SK-N-SH treated with all-trans-retinoic acid at 6 μM for 48 hours (cell line): ENCODE data around the gene CBFA2T3.

ENCODE experiments used
- ATAC-seq: fragments of 200-7000 bp; cut with Tn5 transposase; 3 replicates; pipeline ENCODE4 v1.9.1; 2020; ENCODE audit warnings: mild to moderate bottlenecking, moderate library complexity
- ARNTL ChIP-seq: fragments of 450-650 bp; formaldehyde crosslinking; IDR thresholded peaks from 2 replicates; pipeline ENCODE4 v1.5.0; 2020; ENCODE audit warnings: low read depth, mild to moderate bottlenecking, moderate library complexity, borderline replicate concordance
- CSRNP3 ChIP-seq: fragments of 250-450 bp; sonication (Bioruptor Pico); IDR thresholded peaks from 2 replicates; pipeline ENCODE4 v1.5.1; 2021; ENCODE audit warnings: mild to moderate bottlenecking, moderate library complexity
- ESRRG ChIP-seq: fragments of 250-450 bp; sonication (Bioruptor Pico); IDR thresholded peaks from 2 replicates; pipeline ENCODE4 v1.6.1; 2021; ENCODE audit warnings: mild to moderate bottlenecking
- GLIS3 ChIP-seq: fragments of 250-450 bp; sonication (Bioruptor Pico); IDR thresholded peaks from 2 replicates; pipeline ENCODE4 v1.5.0; 2020; ENCODE audit warnings: mild to moderate bottlenecking, moderate library complexity
- ISL1 ChIP-seq: fragments of 250-450 bp; sonication (Bioruptor Pico); IDR thresholded peaks from 2 replicates; pipeline ENCODE4 v2.1.2; 2022; ENCODE audit warnings: mild to moderate bottlenecking, moderate library complexity
- PATZ1 ChIP-seq: fragments of 250-450 bp; sonication (Bioruptor Pico); IDR thresholded peaks from 2 replicates; pipeline ENCODE4 v1.8.0; 2020; ENCODE audit warnings: mild to moderate bottlenecking, moderate library complexity, borderline replicate concordance
- RARB ChIP-seq: fragments of 250-450 bp; sonication (Bioruptor Pico); IDR thresholded peaks from 2 replicates; pipeline ENCODE4 v1.8.0; 2021; ENCODE audit warnings: mild to moderate bottlenecking, moderate library complexity
- SNAI2 ChIP-seq: fragments of 250-450 bp; sonication (Bioruptor Pico); IDR thresholded peaks from 2 replicates; pipeline ENCODE4 v1.5.0; 2020; ENCODE audit warnings: mild to moderate bottlenecking, moderate library complexity
- TCF4 ChIP-seq: fragments of 250-450 bp; sonication (Bioruptor Pico); IDR thresholded peaks from 2 replicates; pipeline ENCODE4 v1.8.0; 2021; ENCODE audit warnings: mild to moderate bottlenecking, moderate library complexity, borderline replicate concordance
- TOX ChIP-seq: fragments of 250-450 bp; sonication (Bioruptor Pico); IDR thresholded peaks from 2 replicates; pipeline ENCODE4 v1.8.0; 2021; ENCODE audit warnings: mild to moderate bottlenecking, moderate library complexity, borderline replicate concordance
- TSHZ2 ChIP-seq: fragments of 250-450 bp; sonication (Bioruptor Pico); IDR thresholded peaks from 2 replicates; pipeline ENCODE4 v1.5.0; 2020; ENCODE audit warnings: mild to moderate bottlenecking, moderate library complexity
- ZC3H10 ChIP-seq: fragments of 250-450 bp; sonication (Bioruptor Pico); IDR thresholded peaks from 2 replicates; pipeline ENCODE4 v1.5.1; 2021; ENCODE audit warnings: mild to moderate bottlenecking, moderate library complexity
- ZFP3 ChIP-seq: fragments of 250-450 bp; sonication (Bioruptor Pico); IDR thresholded peaks from 2 replicates; pipeline ENCODE4 v1.5.0; 2020; ENCODE audit warnings: mild to moderate bottlenecking, moderate library complexity
- ZFP30 ChIP-seq: fragments of 450-650 bp; formaldehyde crosslinking; IDR thresholded peaks from 2 replicates; pipeline ENCODE4 v1.5.0; 2022; ENCODE audit warnings: mild to moderate bottlenecking, moderate library complexity
- ZNF565 ChIP-seq: fragments of 450-650 bp; formaldehyde crosslinking; conservative IDR thresholded peaks from 2 replicates; pipeline ENCODE4 v1.5.0; 2020; ENCODE audit warnings: low read depth, mild to moderate bottlenecking, moderate library complexity
- ZNF70 ChIP-seq: fragments of 450-650 bp; formaldehyde crosslinking; IDR thresholded peaks from 2 replicates; pipeline ENCODE4 v1.5.0; 2020; ENCODE audit warnings: mild to moderate bottlenecking, moderate library complexity
- TF ChIP-seq, protein P1 (sequence below): fragments of 250-450 bp; sonication (Bioruptor Pico); IDR thresholded peaks from 2 replicates; pipeline ENCODE4 v1.5.1; 2020; ENCODE audit warnings: low read depth, mild to moderate bottlenecking, moderate library complexity

Gene CBFA2T3

GRCh38 chr16:88884569-88885271, 92.3 kb downstream of the CBFA2T3 start:
- TF ChIP-seq ZC3H10 (CRISPR knock-in tag): no peak
- TF ChIP-seq CSRNP3: no peak
- no peak for TF ChIP-seq TSHZ2 (CRISPR knock-in tag)
- TF ChIP-seq GLIS3 (CRISPR knock-in tag): no peak
- TF ChIP-seq PATZ1 (CRISPR knock-in tag): no peak
- TF ChIP-seq, protein P1, sequence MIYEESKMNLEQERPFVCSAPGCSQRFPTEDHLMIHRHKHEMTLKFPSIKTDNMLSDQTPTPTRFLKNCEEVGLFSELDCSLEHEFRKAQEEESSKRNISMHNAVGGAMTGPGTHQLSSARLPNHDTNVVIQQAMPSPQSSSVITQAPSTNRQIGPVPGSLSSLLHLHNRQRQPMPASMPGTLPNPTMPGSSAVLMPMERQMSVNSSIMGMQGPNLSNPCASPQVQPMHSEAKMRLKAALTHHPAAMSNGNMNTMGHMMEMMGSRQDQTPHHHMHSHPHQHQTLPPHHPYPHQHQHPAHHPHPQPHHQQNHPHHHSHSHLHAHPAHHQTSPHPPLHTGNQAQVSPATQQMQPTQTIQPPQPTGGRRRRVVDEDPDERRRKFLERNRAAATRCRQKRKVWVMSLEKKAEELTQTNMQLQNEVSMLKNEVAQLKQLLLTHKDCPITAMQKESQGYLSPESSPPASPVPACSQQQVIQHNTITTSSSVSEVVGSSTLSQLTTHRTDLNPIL: no peak
- ATAC-seq: no peak

- no peak for ATAC-seq
- TF ChIP-seq CSRNP3 (no peak), ZFP3 (CRISPR knock-in tag) (no peak), SNAI2 (CRISPR knock-in tag) (no peak), RARB (no peak), ARNTL (no peak), TOX (CRISPR knock-in tag) (no peak), ZC3H10 (CRISPR knock-in tag) (no peak), TCF4 (CRISPR knock-in tag) (no peak), ISL1 (CRISPR knock-in tag) (no peak), ZNF70 (CRISPR knock-in tag) (no peak), ZNF565 (CRISPR knock-in tag) (no peak), ESRRG (CRISPR knock-in tag) (no peak), ZFP30 (CRISPR knock-in tag) (no peak), TSHZ2 (CRISPR knock-in tag) (no peak)
These were observed 93.1 kb downstream of the CBFA2T3 start for GRCh38 chr16:88883946-88884345.
